ENCODE results near the gene PAWR.

GRCh38 chr12:79682593-79682992 is 8.2 kb downstream of the PAWR start:
- TF ChIP-seq, protein P1, sequence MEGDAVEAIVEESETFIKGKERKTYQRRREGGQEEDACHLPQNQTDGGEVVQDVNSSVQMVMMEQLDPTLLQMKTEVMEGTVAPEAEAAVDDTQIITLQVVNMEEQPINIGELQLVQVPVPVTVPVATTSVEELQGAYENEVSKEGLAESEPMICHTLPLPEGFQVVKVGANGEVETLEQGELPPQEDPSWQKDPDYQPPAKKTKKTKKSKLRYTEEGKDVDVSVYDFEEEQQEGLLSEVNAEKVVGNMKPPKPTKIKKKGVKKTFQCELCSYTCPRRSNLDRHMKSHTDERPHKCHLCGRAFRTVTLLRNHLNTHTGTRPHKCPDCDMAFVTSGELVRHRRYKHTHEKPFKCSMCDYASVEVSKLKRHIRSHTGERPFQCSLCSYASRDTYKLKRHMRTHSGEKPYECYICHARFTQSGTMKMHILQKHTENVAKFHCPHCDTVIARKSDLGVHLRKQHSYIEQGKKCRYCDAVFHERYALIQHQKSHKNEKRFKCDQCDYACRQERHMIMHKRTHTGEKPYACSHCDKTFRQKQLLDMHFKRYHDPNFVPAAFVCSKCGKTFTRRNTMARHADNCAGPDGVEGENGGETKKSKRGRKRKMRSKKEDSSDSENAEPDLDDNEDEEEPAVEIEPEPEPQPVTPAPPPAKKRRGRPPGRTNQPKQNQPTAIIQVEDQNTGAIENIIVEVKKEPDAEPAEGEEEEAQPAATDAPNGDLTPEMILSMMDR (IDR thresholded peaks at IDR 0.05; ENCODE audit: extremely low read depth in 1 of 2, insufficient read depth in 1 of 2, low read depth in 1 of 2, low read length in 2 of 2), result no peak
- TF ChIP-seq EZH2 (IDR thresholded peaks at IDR 0.05; ENCODE audit: borderline replicate concordance, low read depth, low read length, severe bottlenecking), result no peak
- no peak for TF ChIP-seq POLR2AphosphoS5 (IDR thresholded peaks at IDR 0.05; ENCODE audit: insufficient read depth, low read depth, low read length)
- TF ChIP-seq POLR2A (IDR thresholded peaks at IDR 0.05; ENCODE audit: low read depth, low read length), result no peak
- TF ChIP-seq GATA2 (IDR thresholded peaks at IDR 0.05; ENCODE audit: insufficient read depth, insufficient read length, low read depth, low read length), result no peak
- TF ChIP-seq, protein P2, sequence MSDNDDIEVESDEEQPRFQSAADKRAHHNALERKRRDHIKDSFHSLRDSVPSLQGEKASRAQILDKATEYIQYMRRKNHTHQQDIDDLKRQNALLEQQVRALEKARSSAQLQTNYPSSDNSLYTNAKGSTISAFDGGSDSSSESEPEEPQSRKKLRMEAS (IDR thresholded peaks at IDR 0.05; ENCODE audit: insufficient read depth, insufficient read length), result no peak

All from endothelial cell of umbilical vein (primary cell).